ENCODE data around the gene WFS1. TPM values are rescaled to one million over a fixed set of nuclear protein-coding genes. Genes with fewer than 3 reads are reported as not detected.

WFS1 gene
- total and polyA plus RNA-seq, 5 donors from 2014 or later = 2.5 to 4.2 (median 3.8) TPM

GRCh38 chr4:6241062-6241845, 28.4 kb upstream of the WFS1 start:
- H3K4me1 ChIP-seq (ENCODE audit: control insufficient read depth, insufficient read depth, low read length, poor library complexity, severe bottlenecking) = peaks cover 5% of the 10 kb centered on the region
- Mint-ChIP-seq H3K9me3 (peaks cover 0 to 17% (median 3%) of the 10 kb centered on the region in 7 donors), H3K27ac (no peak overlapping the region), H3K27me3 (peaks cover 31% of the 10 kb centered on the region), H3K36me3 (peaks cover 7% of the 10 kb centered on the region), H3K4me3 (no peak overlapping the region), H3K4me1 (peaks cover 0 to 4% (median 0%) of the 10 kb centered on the region in 4 donors)
- H3K27me3 ChIP-seq (ENCODE audit: control insufficient read depth, insufficient read depth, low read length) = peaks cover 11% of the 10 kb centered on the region
- H3K9me3 ChIP-seq (ENCODE audit: control insufficient read depth in 2 of 2, low read length in 2 of 2) = peaks cover 6 to 13% of the 10 kb centered on the region in 2 experiments
- DNase-seq (no peak), ATAC-seq (ENCODE audit: low read depth in 2 of 2) (no peak)
- no peak overlapping the region for H3K27ac ChIP-seq (ENCODE audit: insufficient read depth, low read length, poor library complexity, severe bottlenecking)
- no peak overlapping the region for H3K4me3 ChIP-seq (ENCODE audit: low read depth, low read length)
- H3K36me3 ChIP-seq (ENCODE audit: control insufficient read depth, insufficient read depth, low read length) = no peaks in the 10 kb centered on the region

- no peak for DNase-seq
- H3K9me3 ChIP-seq (ENCODE audit: control insufficient read depth in 2 of 2, low read length in 2 of 2) = peaks cover 6 to 13% of the 10 kb centered on the region in 2 experiments
- no peaks in the 10 kb centered on the region for H3K36me3 ChIP-seq (ENCODE audit: control insufficient read depth, insufficient read depth, low read length)
- peaks cover 0 to 17% (median 3%) of the 10 kb centered on the region in 7 donors for H3K9me3 Mint-ChIP-seq
- no peak overlapping the region for H3K4me3 ChIP-seq (ENCODE audit: low read depth, low read length)
- peaks cover 39% of the 10 kb centered on the region for H3K27me3 Mint-ChIP-seq
- no peak overlapping the region for H3K27ac Mint-ChIP-seq
- H3K4me3 Mint-ChIP-seq = no peak overlapping the region
- no peak overlapping the region for H3K27ac ChIP-seq (ENCODE audit: insufficient read depth, low read length, poor library complexity, severe bottlenecking)
- ATAC-seq (ENCODE audit: low read depth in 2 of 2) = no peak
- peaks cover 0 to 5% (median 2%) of the 10 kb centered on the region in 4 donors for H3K4me1 Mint-ChIP-seq
- H3K36me3 Mint-ChIP-seq = peaks cover 7% of the 10 kb centered on the region
- peaks cover 5% of the 10 kb centered on the region for H3K4me1 ChIP-seq (ENCODE audit: control insufficient read depth, insufficient read depth, low read length, poor library complexity, severe bottlenecking)
- peaks cover 13% of the 10 kb centered on the region for H3K27me3 ChIP-seq (ENCODE audit: control insufficient read depth, insufficient read depth, low read length)
Observed at GRCh38 chr4:6242271-6243029, 27.2 kb upstream of the WFS1 start.

GRCh38 chr4:6245246-6246169, 24.1 kb upstream of the WFS1 start:
- peaks cover 7% of the 10 kb centered on the region for H3K36me3 Mint-ChIP-seq
- ATAC-seq (ENCODE audit: low read depth in 2 of 2) = peak in 1 of 2 donors; percentile 25
- H3K4me1 ChIP-seq (ENCODE audit: control insufficient read depth, insufficient read depth, low read length, poor library complexity, severe bottlenecking) = peaks cover 7% of the 10 kb centered on the region
- peaks cover 6 to 13% of the 10 kb centered on the region in 2 experiments for H3K9me3 ChIP-seq (ENCODE audit: control insufficient read depth in 2 of 2, low read length in 2 of 2)
- H3K27ac Mint-ChIP-seq = no peak overlapping the region
- peaks cover 48% of the 10 kb centered on the region for H3K27me3 Mint-ChIP-seq
- H3K9me3 Mint-ChIP-seq = peaks cover 0 to 17% (median 4%) of the 10 kb centered on the region in 7 donors
- H3K27ac ChIP-seq (ENCODE audit: insufficient read depth, low read length, poor library complexity, severe bottlenecking) = no peak overlapping the region
- H3K4me1 Mint-ChIP-seq = peaks cover 0 to 7% (median 4%) of the 10 kb centered on the region in 4 donors
- no peaks in the 10 kb centered on the region for H3K36me3 ChIP-seq (ENCODE audit: control insufficient read depth, insufficient read depth, low read length)
- no peak overlapping the region for H3K4me3 ChIP-seq (ENCODE audit: low read depth, low read length)
- no peak for DNase-seq
- no peak overlapping the region for H3K4me3 Mint-ChIP-seq
- H3K27me3 ChIP-seq (ENCODE audit: control insufficient read depth, insufficient read depth, low read length) = peaks cover 20% of the 10 kb centered on the region

- H3K4me3 ChIP-seq (ENCODE audit: low read depth, low read length) = no peak overlapping the region
- H3K4me1 Mint-ChIP-seq = peaks cover 3 to 13% (median 7%) of the 10 kb centered on the region in 4 donors
- peaks cover 9% of the 10 kb centered on the region for H3K4me1 ChIP-seq (ENCODE audit: control insufficient read depth, insufficient read depth, low read length, poor library complexity, severe bottlenecking)
- no peak overlapping the region for H3K4me3 Mint-ChIP-seq
- H3K27ac ChIP-seq (ENCODE audit: insufficient read depth, low read length, poor library complexity, severe bottlenecking) = no peak overlapping the region
- ATAC-seq (ENCODE audit: low read depth in 2 of 2) (no peak), DNase-seq (no peak)
- peaks cover 20% of the 10 kb centered on the region for H3K27me3 ChIP-seq (ENCODE audit: control insufficient read depth, insufficient read depth, low read length)
- H3K36me3 ChIP-seq (ENCODE audit: control insufficient read depth, insufficient read depth, low read length) = no peaks in the 10 kb centered on the region
- H3K9me3 ChIP-seq (ENCODE audit: control insufficient read depth in 2 of 2, low read length in 2 of 2) = peaks cover 6 to 13% of the 10 kb centered on the region in 2 experiments
- H3K9me3 Mint-ChIP-seq = peaks cover 0 to 17% (median 4%) of the 10 kb centered on the region in 7 donors
- peaks cover 7% of the 10 kb centered on the region for H3K36me3 Mint-ChIP-seq
- H3K27me3 Mint-ChIP-seq = peaks cover 50% of the 10 kb centered on the region
- H3K27ac Mint-ChIP-seq = no peak overlapping the region
Observed at GRCh38 chr4:6246170-6246634, 23.4 kb upstream of the WFS1 start.

- H3K9me3 ChIP-seq (ENCODE audit: control insufficient read depth in 2 of 2, low read length in 2 of 2) = peaks cover 6 to 13% of the 10 kb centered on the region in 2 experiments
- Mint-ChIP-seq H3K4me1 (peaks cover 3 to 13% (median 7%) of the 10 kb centered on the region in 4 donors), H3K27me3 (peaks cover 50% of the 10 kb centered on the region), H3K4me3 (no peak overlapping the region), H3K36me3 (peaks cover 7% of the 10 kb centered on the region), H3K9me3 (peaks cover 0 to 16% (median 4%) of the 10 kb centered on the region in 7 donors), H3K27ac (no peak overlapping the region)
- peaks cover 18% of the 10 kb centered on the region for H3K27me3 ChIP-seq (ENCODE audit: control insufficient read depth, insufficient read depth, low read length)
- no peak overlapping the region for H3K27ac ChIP-seq (ENCODE audit: insufficient read depth, low read length, poor library complexity, severe bottlenecking)
- H3K4me3 ChIP-seq (ENCODE audit: low read depth, low read length) = no peak overlapping the region
- H3K36me3 ChIP-seq (ENCODE audit: control insufficient read depth, insufficient read depth, low read length) = no peaks in the 10 kb centered on the region
- peaks cover 9% of the 10 kb centered on the region for H3K4me1 ChIP-seq (ENCODE audit: control insufficient read depth, insufficient read depth, low read length, poor library complexity, severe bottlenecking)
- ATAC-seq (ENCODE audit: low read depth in 2 of 2) (no peak), DNase-seq (no peak)
Observed at GRCh38 chr4:6248394-6248793, 21.3 kb upstream of the WFS1 start.

GRCh38 chr4:6250235-6250983, 19.2 kb upstream of the WFS1 start:
- H3K27me3 Mint-ChIP-seq = peaks cover 41% of the 10 kb centered on the region
- no peak overlapping the region for H3K4me3 ChIP-seq (ENCODE audit: low read depth, low read length)
- H3K4me1 ChIP-seq (ENCODE audit: control insufficient read depth, insufficient read depth, low read length, poor library complexity, severe bottlenecking) = peaks cover 4% of the 10 kb centered on the region
- H3K27me3 ChIP-seq (ENCODE audit: control insufficient read depth, insufficient read depth, low read length) = peaks cover 9% of the 10 kb centered on the region
- no peak overlapping the region for H3K27ac Mint-ChIP-seq
- peak in 1 of 2 donors; percentile 52 for ATAC-seq (ENCODE audit: low read depth in 2 of 2)
- H3K4me3 Mint-ChIP-seq = no peak overlapping the region
- DNase-seq = peak; percentile 12 to 76 (median 67)
- no peak overlapping the region for H3K27ac ChIP-seq (ENCODE audit: insufficient read depth, low read length, poor library complexity, severe bottlenecking)
- peaks cover 3 to 13% (median 5%) of the 10 kb centered on the region in 4 donors for H3K4me1 Mint-ChIP-seq
- no peaks in the 10 kb centered on the region for H3K36me3 Mint-ChIP-seq
- no peaks in the 10 kb centered on the region for H3K36me3 ChIP-seq (ENCODE audit: control insufficient read depth, insufficient read depth, low read length)
- H3K9me3 ChIP-seq (ENCODE audit: control insufficient read depth in 2 of 2, low read length in 2 of 2) = no peaks in the 10 kb centered on the region
- H3K9me3 Mint-ChIP-seq = peaks cover 0 to 3% (median 0%) of the 10 kb centered on the region in 7 donors

All from CD4-positive, CD25-positive, alpha-beta regulatory T cell (primary cell).